ENCODE results near the gene SLIT1.

The SLIT1 gene

DNA sequence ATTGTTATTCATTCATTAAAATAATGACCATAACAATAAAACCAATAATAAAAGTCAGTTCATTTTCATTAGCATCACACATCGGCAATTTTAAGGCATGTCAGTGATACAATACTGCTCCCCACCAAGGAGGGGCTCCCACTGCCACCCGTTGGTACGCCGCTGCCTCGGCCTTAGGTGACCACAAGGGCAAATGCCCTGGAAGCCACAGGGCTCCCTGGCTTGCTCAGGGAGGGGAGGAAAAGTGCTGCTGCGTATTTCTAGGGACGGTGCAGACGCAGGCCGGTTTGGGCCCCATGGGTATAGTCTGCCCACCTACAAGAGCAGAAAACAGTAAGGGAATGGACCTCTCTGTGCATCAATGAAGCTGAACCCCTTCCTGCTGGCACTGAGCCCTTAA is 85.1 kb downstream of the SLIT1 start:
- no peak overlapping the region for H3K27ac ChIP-seq (ENCODE audit: low read depth, low read length, poor library complexity, severe bottlenecking)
- no peaks in the 10 kb centered on the region for H3K36me3 ChIP-seq (ENCODE audit: insufficient read depth, low read length)
- H3K4me1 ChIP-seq (ENCODE audit: insufficient read depth, low read length, severe bottlenecking): peaks cover 16% of the 10 kb centered on the region

DNA sequence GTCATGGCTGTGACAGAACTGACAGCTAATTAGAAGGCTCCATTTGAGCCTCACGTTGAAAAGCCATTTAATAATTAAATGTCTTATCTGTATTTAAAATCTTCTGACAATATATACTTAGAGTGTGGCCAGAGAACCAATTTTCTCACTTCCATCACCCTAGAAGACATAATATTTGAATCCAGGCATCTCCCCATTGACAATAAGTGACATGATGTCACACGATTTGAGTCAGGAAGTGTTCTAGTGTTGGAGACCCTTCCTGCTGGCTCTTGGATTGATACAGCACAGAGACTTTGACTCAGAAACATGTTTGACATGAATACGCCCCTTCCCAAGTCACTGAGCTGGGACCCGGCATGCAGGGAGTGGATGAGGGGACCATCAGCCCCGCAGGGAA is 85.9 kb downstream of the SLIT1 start:
- H3K9me2 ChIP-seq (ENCODE audit: low read depth, low read length): no peaks in the 10 kb centered on the region
- H3K4me2 ChIP-seq (ENCODE audit: low read length): no peak overlapping the region
- peaks cover 16% of the 10 kb centered on the region for H3K4me1 ChIP-seq (ENCODE audit: insufficient read depth, low read length, severe bottlenecking)
- H3K79me2 ChIP-seq (ENCODE audit: insufficient read depth, low read length): no peaks in the 10 kb centered on the region
- no peaks in the 10 kb centered on the region for H3K27me3 ChIP-seq (ENCODE audit: insufficient read depth, low read length)
- no peak overlapping the region for H2AFZ ChIP-seq (ENCODE audit: low read length)
- H3K9ac ChIP-seq (ENCODE audit: low read length): no peak overlapping the region
- H4K20me1 ChIP-seq (ENCODE audit: insufficient read depth, low read length): no peaks in the 10 kb centered on the region
- H3K27ac ChIP-seq (ENCODE audit: low read depth, low read length, poor library complexity, severe bottlenecking): no peak overlapping the region
- H3K9me3 ChIP-seq (ENCODE audit: low read length): no peaks in the 10 kb centered on the region
- TF ChIP-seq, protein P1, sequence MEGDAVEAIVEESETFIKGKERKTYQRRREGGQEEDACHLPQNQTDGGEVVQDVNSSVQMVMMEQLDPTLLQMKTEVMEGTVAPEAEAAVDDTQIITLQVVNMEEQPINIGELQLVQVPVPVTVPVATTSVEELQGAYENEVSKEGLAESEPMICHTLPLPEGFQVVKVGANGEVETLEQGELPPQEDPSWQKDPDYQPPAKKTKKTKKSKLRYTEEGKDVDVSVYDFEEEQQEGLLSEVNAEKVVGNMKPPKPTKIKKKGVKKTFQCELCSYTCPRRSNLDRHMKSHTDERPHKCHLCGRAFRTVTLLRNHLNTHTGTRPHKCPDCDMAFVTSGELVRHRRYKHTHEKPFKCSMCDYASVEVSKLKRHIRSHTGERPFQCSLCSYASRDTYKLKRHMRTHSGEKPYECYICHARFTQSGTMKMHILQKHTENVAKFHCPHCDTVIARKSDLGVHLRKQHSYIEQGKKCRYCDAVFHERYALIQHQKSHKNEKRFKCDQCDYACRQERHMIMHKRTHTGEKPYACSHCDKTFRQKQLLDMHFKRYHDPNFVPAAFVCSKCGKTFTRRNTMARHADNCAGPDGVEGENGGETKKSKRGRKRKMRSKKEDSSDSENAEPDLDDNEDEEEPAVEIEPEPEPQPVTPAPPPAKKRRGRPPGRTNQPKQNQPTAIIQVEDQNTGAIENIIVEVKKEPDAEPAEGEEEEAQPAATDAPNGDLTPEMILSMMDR (IDR thresholded peaks at IDR 0.05; ENCODE audit: low read length): no peak
- TF ChIP-seq EZH2 (IDR thresholded peaks at IDR 0.05; ENCODE audit: borderline replicate concordance, low read length): no peak
- H3F3A ChIP-seq (ENCODE audit: insufficient read depth, low read length): no peaks in the 10 kb centered on the region
- H3K36me3 ChIP-seq (ENCODE audit: insufficient read depth, low read length): no peaks in the 10 kb centered on the region
- no peak overlapping the region for H3K4me3 ChIP-seq (ENCODE audit: low read depth, low read length, poor library complexity, severe bottlenecking)

More for the DNA sequence above, 85.1 kb downstream of the SLIT1 start:
- H3K9ac ChIP-seq (ENCODE audit: low read length): no peak overlapping the region
- H3K79me2 ChIP-seq (ENCODE audit: insufficient read depth, low read length): no peaks in the 10 kb centered on the region
- H2AFZ ChIP-seq (ENCODE audit: low read length): no peak overlapping the region
- no peaks in the 10 kb centered on the region for H3K9me3 ChIP-seq (ENCODE audit: low read length)
- no peaks in the 10 kb centered on the region for H3K27me3 ChIP-seq (ENCODE audit: insufficient read depth, low read length)
- H3K9me2 ChIP-seq (ENCODE audit: low read depth, low read length): no peaks in the 10 kb centered on the region
- TF ChIP-seq, protein P1 (IDR thresholded peaks at IDR 0.05; ENCODE audit: low read length): no peak
- TF ChIP-seq EZH2 (IDR thresholded peaks at IDR 0.05; ENCODE audit: borderline replicate concordance, low read length): no peak
- no peaks in the 10 kb centered on the region for H4K20me1 ChIP-seq (ENCODE audit: insufficient read depth, low read length)
- no peaks in the 10 kb centered on the region for H3F3A ChIP-seq (ENCODE audit: insufficient read depth, low read length)
- no peak overlapping the region for H3K4me2 ChIP-seq (ENCODE audit: low read length)
- H3K4me3 ChIP-seq (ENCODE audit: low read depth, low read length, poor library complexity, severe bottlenecking): no peak overlapping the region

DNA sequence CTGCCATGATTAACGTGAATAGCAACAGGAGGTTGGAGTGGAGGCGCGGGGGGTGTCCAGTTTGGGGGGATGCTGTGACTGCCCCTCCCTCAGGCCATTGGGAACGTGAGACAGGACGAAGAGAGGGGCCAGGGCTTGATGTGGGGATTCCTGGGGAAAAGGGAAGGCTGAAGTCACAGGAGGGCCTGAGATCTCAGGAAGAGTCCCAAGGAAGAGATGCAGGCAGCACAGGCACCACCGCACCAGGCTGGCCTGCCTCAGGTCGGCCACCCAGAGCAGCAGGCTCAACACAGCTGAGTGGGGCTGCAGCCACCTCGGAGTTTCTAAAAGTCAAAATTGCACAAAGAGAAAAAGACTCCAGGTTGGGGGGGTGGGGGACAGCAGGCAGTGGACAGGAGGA is 86.7 kb downstream of the SLIT1 start:
- TF ChIP-seq EZH2 (IDR thresholded peaks at IDR 0.05; ENCODE audit: borderline replicate concordance, low read length): no peak
- TF ChIP-seq, protein P1 (IDR thresholded peaks at IDR 0.05; ENCODE audit: low read length): no peak
- no peaks in the 10 kb centered on the region for H3K27me3 ChIP-seq (ENCODE audit: insufficient read depth, low read length)

More for the DNA sequence above, 86.7 kb downstream of the SLIT1 start:
- H2AFZ ChIP-seq (ENCODE audit: low read length): no peak overlapping the region
- no peaks in the 10 kb centered on the region for H3K79me2 ChIP-seq (ENCODE audit: insufficient read depth, low read length)
- no peaks in the 10 kb centered on the region for H3F3A ChIP-seq (ENCODE audit: insufficient read depth, low read length)
- H3K4me3 ChIP-seq (ENCODE audit: low read depth, low read length, poor library complexity, severe bottlenecking): no peak overlapping the region
- H3K9me2 ChIP-seq (ENCODE audit: low read depth, low read length): no peaks in the 10 kb centered on the region
- no peaks in the 10 kb centered on the region for H4K20me1 ChIP-seq (ENCODE audit: insufficient read depth, low read length)
- no peaks in the 10 kb centered on the region for H3K36me3 ChIP-seq (ENCODE audit: insufficient read depth, low read length)
- H3K4me1 ChIP-seq (ENCODE audit: insufficient read depth, low read length, severe bottlenecking): peaks cover 16% of the 10 kb centered on the region
- no peak overlapping the region for H3K4me2 ChIP-seq (ENCODE audit: low read length)
- no peak overlapping the region for H3K27ac ChIP-seq (ENCODE audit: low read depth, low read length, poor library complexity, severe bottlenecking)
- no peak overlapping the region for H3K9ac ChIP-seq (ENCODE audit: low read length)
- H3K9me3 ChIP-seq (ENCODE audit: low read length): no peaks in the 10 kb centered on the region
